Mesothelial cell of epicardium (in vitro differentiated cells): ENCODE measurements around the gene SEBOX. TPM values are rescaled to one million over a fixed set of nuclear protein-coding genes. Genes with fewer than 3 reads are reported as not detected.

Experiments
- DNase-seq, 2 experiments: peaks; one replicate each; pipeline ENCODE4 v3.0.0; 2021; ENCODE audit warnings: low spot score in 2 of 2; ENCODE audit not compliant: unreplicated experiment in 2 of 2
- H3K27ac Mint-ChIP-seq: 2 replicates; pipeline ENCODE4 v1.8.0; 2021; ENCODE audit warnings: mixed read lengths
- H3K27me3 Mint-ChIP-seq: 2 replicates; pipeline ENCODE4 v1.8.0; 2021; ENCODE audit warnings: low read depth, mixed read lengths
- H3K36me3 Mint-ChIP-seq: 2 replicates; pipeline ENCODE4 v1.8.0; 2021; ENCODE audit warnings: mixed read lengths
- H3K4me1 Mint-ChIP-seq: 2 replicates; pipeline ENCODE4 v1.8.0; 2021; ENCODE audit warnings: mixed read lengths
- H3K4me3 Mint-ChIP-seq: 2 replicates; pipeline ENCODE4 v1.8.0; 2021; ENCODE audit warnings: mild to moderate bottlenecking, moderate library complexity, mixed read lengths
- H3K9me3 Mint-ChIP-seq: 2 replicates; pipeline ENCODE4 v1.8.0; 2021; ENCODE audit warnings: mixed read lengths
- total RNA-seq: library from RNA; stranded (reverse); gene quantifications from 3 replicates; pipeline ENCODE4 v1.2.1, GENCODE V29; 2021
- TF ChIP-seq, protein P1 (sequence below): fragments of 200-600 bp; sonication (generic); IDR thresholded peaks from one replicate; pipeline ENCODE4 v1.5.0; 2021; ENCODE audit warnings: antibody characterized with exemption; ENCODE audit not compliant: unreplicated experiment

SEBOX gene
- total RNA-seq, 1 donor from 2014 or later: not detected

DNA sequence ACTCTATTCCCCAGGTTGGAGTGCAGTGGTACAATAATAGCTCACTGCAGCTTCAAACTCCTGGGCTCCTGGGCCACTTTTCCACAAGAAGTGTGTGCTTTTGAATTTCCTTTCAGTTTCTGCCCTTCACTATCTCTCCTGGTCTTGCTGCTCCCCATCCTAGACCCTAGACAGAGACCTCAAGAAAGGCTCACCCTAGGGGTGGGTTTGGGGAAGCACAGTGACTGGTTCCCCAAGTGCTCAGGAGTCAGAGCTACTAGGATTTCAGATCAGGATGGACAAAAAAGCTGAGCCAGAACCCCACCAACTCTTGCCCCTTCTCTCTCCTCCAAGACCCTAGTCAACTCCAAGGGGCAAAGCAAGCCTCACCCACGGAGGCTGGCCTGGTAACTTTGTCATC, 1.6 kb upstream of the SEBOX start:
- Mint-ChIP-seq H3K27ac (no peak overlapping the region), H3K4me1 (peaks cover 5% of the 10 kb centered on the region), H3K4me3 (no peak overlapping the region), H3K36me3 (no peaks in the 10 kb centered on the region), H3K9me3 (no peaks in the 10 kb centered on the region), H3K27me3 (peaks cover 3% of the 10 kb centered on the region)
- no peak for DNase-seq
- TF ChIP-seq, protein P1, sequence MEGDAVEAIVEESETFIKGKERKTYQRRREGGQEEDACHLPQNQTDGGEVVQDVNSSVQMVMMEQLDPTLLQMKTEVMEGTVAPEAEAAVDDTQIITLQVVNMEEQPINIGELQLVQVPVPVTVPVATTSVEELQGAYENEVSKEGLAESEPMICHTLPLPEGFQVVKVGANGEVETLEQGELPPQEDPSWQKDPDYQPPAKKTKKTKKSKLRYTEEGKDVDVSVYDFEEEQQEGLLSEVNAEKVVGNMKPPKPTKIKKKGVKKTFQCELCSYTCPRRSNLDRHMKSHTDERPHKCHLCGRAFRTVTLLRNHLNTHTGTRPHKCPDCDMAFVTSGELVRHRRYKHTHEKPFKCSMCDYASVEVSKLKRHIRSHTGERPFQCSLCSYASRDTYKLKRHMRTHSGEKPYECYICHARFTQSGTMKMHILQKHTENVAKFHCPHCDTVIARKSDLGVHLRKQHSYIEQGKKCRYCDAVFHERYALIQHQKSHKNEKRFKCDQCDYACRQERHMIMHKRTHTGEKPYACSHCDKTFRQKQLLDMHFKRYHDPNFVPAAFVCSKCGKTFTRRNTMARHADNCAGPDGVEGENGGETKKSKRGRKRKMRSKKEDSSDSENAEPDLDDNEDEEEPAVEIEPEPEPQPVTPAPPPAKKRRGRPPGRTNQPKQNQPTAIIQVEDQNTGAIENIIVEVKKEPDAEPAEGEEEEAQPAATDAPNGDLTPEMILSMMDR: no peak

DNA sequence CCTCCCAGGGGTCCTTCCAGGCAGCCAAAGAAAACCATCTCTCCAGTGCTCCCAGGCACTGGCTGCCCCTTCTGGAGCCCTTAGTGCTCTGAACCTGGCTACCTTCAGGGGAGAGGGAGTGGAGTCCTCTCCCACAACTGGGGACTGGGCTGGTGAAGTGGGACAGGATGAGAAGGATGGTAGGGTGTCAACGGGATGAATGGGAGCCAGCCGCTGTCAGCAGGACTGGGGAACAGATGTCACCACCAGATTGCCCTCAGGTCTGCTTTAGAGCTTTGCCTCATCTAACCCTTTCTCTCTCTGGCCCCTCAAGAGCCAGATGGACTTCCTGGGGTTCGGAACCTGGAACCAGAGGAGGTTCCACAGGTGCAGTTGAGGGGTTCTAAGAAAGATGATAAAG, 488 bp upstream of the SEBOX start:
- Mint-ChIP-seq H3K36me3 (peaks cover 2% of the 10 kb centered on the region), H3K27me3 (no peaks in the 10 kb centered on the region), H3K4me3 (no peak overlapping the region), H3K9me3 (no peaks in the 10 kb centered on the region), H3K4me1 (no peaks in the 10 kb centered on the region), H3K27ac (no peak overlapping the region)
- TF ChIP-seq, protein P1: no peak
- no peak for DNase-seq

DNA sequence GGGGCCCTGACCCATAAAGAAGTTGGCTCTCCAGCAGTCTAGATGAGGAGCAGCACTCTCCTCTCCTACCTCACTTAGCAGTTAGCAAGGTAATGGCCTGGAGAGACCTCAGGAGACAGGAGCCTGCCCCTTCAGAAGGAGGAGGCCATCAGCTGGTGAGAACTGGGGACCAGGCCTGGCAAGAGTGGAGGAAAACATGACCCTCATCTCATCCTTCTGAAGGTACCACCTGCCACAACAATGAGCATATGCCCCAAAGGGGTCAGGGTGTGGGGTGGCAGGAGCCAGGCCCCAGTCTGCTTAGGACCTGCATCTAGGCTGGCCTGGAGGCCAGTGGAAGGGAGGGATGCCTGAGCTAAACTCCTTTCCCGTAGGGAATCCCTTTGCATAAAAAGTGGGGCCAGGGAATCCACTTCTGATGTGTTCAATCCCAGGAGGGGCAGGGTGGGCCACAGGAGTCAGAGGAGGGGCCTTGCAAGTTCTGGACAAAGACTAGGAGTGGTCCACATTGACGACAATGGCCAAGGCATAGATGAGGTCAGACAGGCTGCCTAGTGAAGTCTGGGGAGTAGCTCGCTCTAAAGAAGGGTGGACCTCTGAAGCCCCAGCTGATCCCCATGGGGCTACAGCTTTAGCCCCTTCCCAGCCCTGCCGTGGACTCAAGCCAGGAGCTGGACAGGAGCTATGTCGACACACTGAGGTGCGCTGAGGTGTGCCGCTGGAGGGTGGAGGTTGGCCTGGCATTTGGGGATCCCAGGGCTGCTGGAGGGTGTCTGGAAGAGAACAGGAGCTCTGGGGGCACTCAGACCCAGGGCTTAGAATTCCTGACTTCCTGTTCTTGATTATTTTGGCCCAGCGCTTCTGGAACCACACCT, 986 bp downstream of the SEBOX start:
- TF ChIP-seq, protein P1: no peak
- no peak for DNase-seq
- no peaks in the 10 kb centered on the region for H3K4me1 Mint-ChIP-seq
- H3K9me3 Mint-ChIP-seq: no peaks in the 10 kb centered on the region
- peaks cover 9% of the 10 kb centered on the region for H3K36me3 Mint-ChIP-seq
- H3K27me3 Mint-ChIP-seq: no peaks in the 10 kb centered on the region
- no peak overlapping the region for H3K27ac Mint-ChIP-seq
- no peak overlapping the region for H3K4me3 Mint-ChIP-seq

DNA sequence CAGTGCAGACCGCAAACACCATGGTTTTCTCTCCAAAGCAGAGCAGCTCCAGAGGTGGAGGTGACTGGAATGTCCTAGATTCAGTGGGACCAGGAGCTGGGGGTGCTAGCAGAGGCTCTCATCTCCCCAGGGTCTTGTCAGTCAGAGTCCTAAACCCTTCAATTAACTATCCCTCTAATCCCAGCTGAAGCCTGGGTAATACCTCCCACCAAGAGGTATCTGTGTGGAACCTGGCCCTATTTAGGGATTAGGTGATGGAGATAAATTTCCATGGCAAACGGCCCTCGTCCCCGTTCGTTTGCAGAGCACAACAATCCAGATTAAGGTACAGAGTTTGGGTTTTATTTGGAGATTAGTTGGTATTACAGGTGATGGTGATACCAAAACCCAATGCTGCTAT, 1.8 kb downstream of the SEBOX start:
- DNase-seq: no peak
- peaks cover 9% of the 10 kb centered on the region for H3K36me3 Mint-ChIP-seq
- H3K27ac Mint-ChIP-seq: no peak overlapping the region
- H3K27me3 Mint-ChIP-seq: no peaks in the 10 kb centered on the region
- TF ChIP-seq, protein P1: no peak
- H3K4me3 Mint-ChIP-seq: no peak overlapping the region
- H3K4me1 Mint-ChIP-seq: peaks cover 4% of the 10 kb centered on the region
- H3K9me3 Mint-ChIP-seq: no peaks in the 10 kb centered on the region

DNA sequence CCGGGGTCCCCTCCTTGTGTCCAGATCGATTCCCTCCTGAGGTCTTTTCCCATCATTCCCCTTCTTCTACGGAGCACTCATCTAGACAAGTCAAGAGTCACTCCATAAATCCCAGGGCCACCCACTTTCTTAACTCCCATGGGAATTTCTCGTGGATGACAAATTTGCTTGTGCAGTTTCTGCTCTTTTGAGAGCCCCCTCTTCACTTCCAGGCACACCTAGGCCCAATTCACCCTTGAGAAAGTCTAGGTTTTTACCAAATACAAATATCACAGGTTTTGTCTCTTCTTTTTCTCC, 7.2 kb downstream of the SEBOX start:
- Mint-ChIP-seq H3K4me3 (peak overlapping the region; percentile 95), H3K27me3 (no peaks in the 10 kb centered on the region), H3K9me3 (no peaks in the 10 kb centered on the region), H3K36me3 (peaks cover 16% of the 10 kb centered on the region), H3K4me1 (peaks cover 24% of the 10 kb centered on the region), H3K27ac (peak overlapping the region; percentile 96)
- no peak for DNase-seq
- TF ChIP-seq, protein P1: no peak
